Measurements from ENCODE around the gene CAPNS1. TPM values are rescaled to one million over a fixed set of nuclear protein-coding genes. Genes with fewer than 3 reads are reported as not detected.
"Not testable (repeated sequence)": the region's sequence is repeated elsewhere in the genome, so short reads cannot be mapped to it uniquely, and the experiment has no call there.

CAPNS1 gene
- total and polyA plus RNA-seq, 2 of the 13 experiments (the other 11 are each of a cell fraction or from before 2014, with no cell fraction given), result 322 to 526 TPM

DNA sequence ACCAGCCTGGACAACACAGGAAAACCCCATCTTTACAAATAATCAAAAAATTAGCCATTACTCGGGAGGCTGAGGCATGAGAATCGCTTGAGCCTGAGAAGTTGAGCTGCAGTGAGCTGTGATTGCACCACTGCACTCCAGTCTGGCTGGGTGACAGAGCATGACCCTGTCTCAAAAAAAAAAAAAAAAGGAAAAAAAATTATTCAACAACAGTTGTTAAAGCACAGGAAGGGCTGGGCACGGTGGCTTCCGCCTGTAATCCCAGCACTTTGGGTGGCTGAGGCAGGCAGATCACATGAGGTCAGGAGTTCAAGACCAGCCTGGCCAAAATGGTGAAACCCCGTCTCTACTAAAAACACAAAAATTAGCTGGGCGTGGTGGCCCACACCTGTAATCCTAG is 8.6 kb upstream of the CAPNS1 start:
- Histone ChIP-seq H3K4me1 (ENCODE audit: insufficient read depth, low read length) (peaks cover 51% of the 10 kb centered on the region), H3K4me2 (ENCODE audit: low read depth, low read length) (peak overlapping the region; percentile 3; the same call in 1 of the 2 replicates)
- H3K27ac ChIP-seq (ENCODE audit: extremely low read length, insufficient read depth, low read length); H3K9me3 ChIP-seq (ENCODE audit: low read length); intact Hi-C loops (cut with micrococcal nuclease; ENCODE audit: unreplicated experiment); H3K36me3 ChIP-seq (replicated peaks in 1 of 2; ENCODE audit: control insufficient read depth in 1 of 2, insufficient read depth in 2 of 2, low read length in 2 of 2); H4K20me1 ChIP-seq (ENCODE audit: insufficient read depth, low read length); H3K27me3 ChIP-seq (ENCODE audit: control insufficient read depth in 1 of 2, insufficient read depth in 2 of 2, low read length in 2 of 2); CTCF ChIA-PET (ENCODE audit: low intra/inter-chr PET ratio, low total read pairs); H2AFZ ChIP-seq (ENCODE audit: low read length); ATAC-seq; in situ Hi-C loops (cut with HindIII; ENCODE audit: extremely low pct_ligation_motif_present, low pct_unique_long_range_greater_than_20kb); FAIRE-seq; H3K9ac ChIP-seq (ENCODE audit: insufficient read depth, low read depth, low read length); BruUV-seq (replicated peaks); H3K4me3 ChIP-seq (replicated peaks in 1 of 3; ENCODE audit: insufficient read depth in 1 of 3, low read depth in 2 of 3, low read length in 3 of 3); DNase-seq (ENCODE audit: low spot score); H3K79me2 ChIP-seq (ENCODE audit: insufficient read depth, low read length): not testable (repeated sequence)
- POLR2A ChIA-PET, result interaction anchor here (1.5 kb wide), 1 partner anchor 8 kb away, joined by 4 read pairs; the partner anchor contains the start of gene CAPNS1
- TF ChIP-seq, protein P1, sequence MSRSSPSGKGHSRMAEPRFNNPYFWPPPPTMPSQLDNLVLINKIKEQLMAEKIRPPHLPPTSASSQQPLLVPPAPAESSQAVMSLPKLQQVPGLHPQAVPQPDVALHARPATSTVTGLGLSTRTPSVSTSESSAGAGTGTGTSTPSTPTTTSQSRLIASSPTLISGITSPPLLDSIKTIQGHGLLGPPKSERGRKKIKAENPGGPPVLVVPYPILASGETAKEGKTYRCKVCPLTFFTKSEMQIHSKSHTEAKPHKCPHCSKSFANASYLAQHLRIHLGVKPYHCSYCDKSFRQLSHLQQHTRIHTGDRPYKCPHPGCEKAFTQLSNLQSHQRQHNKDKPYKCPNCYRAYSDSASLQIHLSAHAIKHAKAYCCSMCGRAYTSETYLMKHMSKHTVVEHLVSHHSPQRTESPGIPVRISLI (CRISPR knock-in tag; IDR thresholded peaks at IDR 0.05; ENCODE audit: borderline replicate concordance), result peak; percentile 86
- TF ChIP-seq CEBPG (CRISPR knock-in tag; IDR thresholded peaks at IDR 0.05) (peak; percentile 6; the same call in 1 of the 2 replicates), PHF21A (CRISPR knock-in tag; IDR thresholded peaks at IDR 0.05) (0 out of 2 replicates have a peak, but pooled peaks have one; percentile 25), RARA (CRISPR knock-in tag; IDR thresholded peaks at IDR 0.05) (peak; percentile 41; the same call in 1 of the 2 replicates)
- 14% methylated on average over 6 of the region's 6 CpGs for WGBS (ENCODE audit: low lambda C conversion rate)

DNA sequence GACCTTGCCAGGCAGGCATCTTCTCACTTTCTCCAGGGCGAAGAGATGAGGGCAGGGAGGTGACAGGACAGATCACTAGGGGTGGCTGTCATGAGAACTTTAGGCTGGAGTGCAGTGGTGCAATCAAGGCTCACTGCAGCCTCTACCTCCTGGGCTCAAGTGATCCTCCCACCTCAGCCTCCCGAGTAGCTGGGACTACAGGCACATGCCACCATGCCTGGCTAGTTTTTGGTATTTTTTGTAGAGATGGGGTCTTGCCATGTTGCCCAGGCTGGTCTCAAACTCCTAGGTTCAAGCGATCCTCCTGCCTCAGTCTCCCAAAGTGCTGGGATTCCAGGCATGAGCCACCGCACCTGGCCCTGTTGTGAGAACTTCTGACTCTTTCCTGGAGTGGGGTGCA is 5.0 kb upstream of the CAPNS1 start:
- H3K27me3 ChIP-seq (ENCODE audit: control insufficient read depth in 1 of 2, insufficient read depth in 2 of 2, low read length in 2 of 2); FAIRE-seq; H3K79me2 ChIP-seq (ENCODE audit: insufficient read depth, low read length); H3K9me3 ChIP-seq (ENCODE audit: low read length); H3K9ac ChIP-seq (ENCODE audit: insufficient read depth, low read depth, low read length); DNase-seq (ENCODE audit: low spot score); H3K4me2 ChIP-seq (ENCODE audit: low read depth, low read length); in situ Hi-C loops (cut with HindIII; ENCODE audit: extremely low pct_ligation_motif_present, low pct_unique_long_range_greater_than_20kb); BruUV-seq (replicated peaks); H2AFZ ChIP-seq (ENCODE audit: low read length); intact Hi-C loops (cut with micrococcal nuclease; ENCODE audit: unreplicated experiment); CTCF ChIA-PET (ENCODE audit: low intra/inter-chr PET ratio, low total read pairs); H3K36me3 ChIP-seq (replicated peaks in 1 of 2; ENCODE audit: control insufficient read depth in 1 of 2, insufficient read depth in 2 of 2, low read length in 2 of 2); H4K20me1 ChIP-seq (ENCODE audit: insufficient read depth, low read length); ATAC-seq; H3K27ac ChIP-seq (ENCODE audit: extremely low read length, insufficient read depth, low read length); H3K4me3 ChIP-seq (replicated peaks in 1 of 3; ENCODE audit: insufficient read depth in 1 of 3, low read depth in 2 of 3, low read length in 3 of 3): not testable (repeated sequence)
- POLR2A ChIA-PET, result interaction anchor here (2.4 kb wide), 1 partner anchor 14 kb away, joined by 9 read pairs; no protein-coding TSS in a partner anchor
- H3K4me1 ChIP-seq (ENCODE audit: insufficient read depth, low read length), result peaks cover 40% of the 10 kb centered on the region
- WGBS (ENCODE audit: low lambda C conversion rate), result 60% methylated on average over 1 of the region's 4 CpGs
- TF ChIP-seq ZNF768 (CRISPR knock-in tag; IDR thresholded peaks at IDR 0.05), result peak; percentile 77
- TF ChIP-seq, protein P2, sequence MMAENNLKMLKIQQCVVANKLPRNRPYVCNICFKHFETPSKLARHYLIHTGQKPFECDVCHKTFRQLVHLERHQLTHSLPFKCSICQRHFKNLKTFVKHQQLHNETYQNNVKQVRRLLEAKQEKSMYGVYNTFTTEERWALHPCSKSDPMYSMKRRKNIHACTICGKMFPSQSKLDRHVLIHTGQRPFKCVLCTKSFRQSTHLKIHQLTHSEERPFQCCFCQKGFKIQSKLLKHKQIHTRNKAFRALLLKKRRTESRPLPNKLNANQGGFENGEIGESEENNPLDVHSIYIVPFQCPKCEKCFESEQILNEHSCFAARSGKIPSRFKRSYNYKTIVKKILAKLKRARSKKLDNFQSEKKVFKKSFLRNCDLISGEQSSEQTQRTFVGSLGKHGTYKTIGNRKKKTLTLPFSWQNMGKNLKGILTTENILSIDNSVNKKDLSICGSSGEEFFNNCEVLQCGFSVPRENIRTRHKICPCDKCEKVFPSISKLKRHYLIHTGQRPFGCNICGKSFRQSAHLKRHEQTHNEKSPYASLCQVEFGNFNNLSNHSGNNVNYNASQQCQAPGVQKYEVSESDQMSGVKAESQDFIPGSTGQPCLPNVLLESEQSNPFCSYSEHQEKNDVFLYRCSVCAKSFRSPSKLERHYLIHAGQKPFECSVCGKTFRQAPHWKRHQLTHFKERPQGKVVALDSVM (CRISPR knock-in tag; IDR thresholded peaks at IDR 0.05), result peak; percentile 64; the same call in 1 of the 2 replicates

Data from HepG2 (cell line).